D721Med (cell line): ENCODE results near the gene MGAT5.

Experiments
- DNase-seq: peaks from one replicate; pipeline ENCODE4 v3.0.0; 2011; ENCODE audit warnings: low spot score; ENCODE audit not compliant: insufficient read length
- FAIRE-seq: peaks from 2 replicates; lab custom pipeline; 2011; peaks lifted over from hg19 to GRCh38; lab: Jason Lieb, UNC
- CTCF ChIP-seq: IDR thresholded peaks from 2 replicates; pipeline ENCODE4 v1.5.1; 2012; ENCODE audit warnings: mild to moderate bottlenecking, control low read depth; ENCODE audit not compliant: insufficient read depth; ENCODE audit errors: missing control alignments

The MGAT5 gene

GRCh38 chr2:134307334-134307733 is 53.5 kb downstream of the MGAT5 start:
- no peak for FAIRE-seq

GRCh38 chr2:134308474-134309385 is 54.9 kb downstream of the MGAT5 start:
- DNase-seq (no peak), FAIRE-seq (no peak)
- TF ChIP-seq CTCF = no peak

More at GRCh38 chr2:134307334-134307733, 53.5 kb downstream of the MGAT5 start:
- TF ChIP-seq CTCF = no peak
- DNase-seq = no peak

- TF ChIP-seq CTCF = no peak
- DNase-seq = no peak
- FAIRE-seq = no peak
Measured at GRCh38 chr2:134310107-134311079, 56.5 kb downstream of the MGAT5 start.

GRCh38 chr2:134312482-134312881 is 58.6 kb downstream of the MGAT5 start:
- DNase-seq (no peak), FAIRE-seq (no peak)
- TF ChIP-seq CTCF = no peak

GRCh38 chr2:134314202-134314601 is 60.3 kb downstream of the MGAT5 start:
- DNase-seq (no peak), FAIRE-seq (no peak)
- no peak for TF ChIP-seq CTCF

GRCh38 chr2:134314681-134315368 is 61.0 kb downstream of the MGAT5 start:
- DNase-seq (no peak), FAIRE-seq (no peak)
- no peak for TF ChIP-seq CTCF
